Activated CD4-positive, CD25-positive, alpha-beta regulatory T cell treated with anti-CD3 and anti-CD28 coated beads, Interleukin-2, amount 50 U/mL, for 16 hours (primary cell): ENCODE data around the gene SAMD14.

ENCODE experiments used
- DNase-seq: peaks from one replicate; pipeline ENCODE4 v3.0.0-alpha.2; 2020; ENCODE audit warnings: low read depth, low spot score

SAMD14 gene

DNA sequence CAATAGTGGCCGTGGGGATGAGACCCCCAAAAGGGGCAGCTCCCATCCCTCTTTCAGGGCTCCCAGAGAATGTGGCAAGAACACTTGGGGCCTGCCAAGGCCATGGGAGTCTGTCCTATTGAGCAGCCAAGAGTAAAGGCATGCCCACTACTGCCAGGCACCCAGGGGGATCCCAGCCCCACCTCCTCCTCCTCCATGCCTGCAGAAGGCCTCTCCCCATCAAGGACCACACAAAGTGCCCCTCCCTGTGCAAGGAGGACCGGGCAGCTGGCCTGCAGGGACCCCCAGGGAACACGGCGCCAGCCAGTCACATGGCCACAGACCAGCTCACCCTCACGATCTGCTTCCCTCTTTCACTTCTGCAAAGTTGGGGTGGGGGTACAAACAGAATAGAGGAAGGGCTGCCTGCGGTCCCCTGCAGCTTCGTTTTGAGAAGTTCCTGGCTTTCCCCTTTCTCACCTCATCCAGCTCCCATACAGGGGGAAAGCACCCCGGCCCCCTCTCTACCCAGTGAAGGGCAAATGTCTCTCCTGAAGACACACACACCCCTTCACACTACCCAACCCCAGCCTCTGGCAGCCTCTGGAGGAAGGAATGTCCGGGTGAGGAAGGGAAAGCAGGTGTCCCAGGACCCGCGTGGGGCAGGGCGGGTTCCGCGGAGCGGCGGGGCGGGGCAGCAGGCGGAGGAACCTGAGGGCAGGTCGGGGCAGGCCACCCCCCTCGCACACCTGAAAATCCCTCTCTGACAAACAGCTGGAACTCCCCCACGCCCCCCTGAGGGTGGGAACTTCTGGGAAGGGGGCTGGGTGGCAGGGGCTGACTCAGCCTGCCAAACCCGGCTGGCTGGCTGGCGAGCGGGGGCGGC lies 18.5 kb upstream of the SAMD14 start:
- DNase-seq, result peak; percentile 55

- no peak for DNase-seq
Measured at GRCh38 chr17:50147841-50148225, 17.9 kb upstream of the SAMD14 start.

DNA sequence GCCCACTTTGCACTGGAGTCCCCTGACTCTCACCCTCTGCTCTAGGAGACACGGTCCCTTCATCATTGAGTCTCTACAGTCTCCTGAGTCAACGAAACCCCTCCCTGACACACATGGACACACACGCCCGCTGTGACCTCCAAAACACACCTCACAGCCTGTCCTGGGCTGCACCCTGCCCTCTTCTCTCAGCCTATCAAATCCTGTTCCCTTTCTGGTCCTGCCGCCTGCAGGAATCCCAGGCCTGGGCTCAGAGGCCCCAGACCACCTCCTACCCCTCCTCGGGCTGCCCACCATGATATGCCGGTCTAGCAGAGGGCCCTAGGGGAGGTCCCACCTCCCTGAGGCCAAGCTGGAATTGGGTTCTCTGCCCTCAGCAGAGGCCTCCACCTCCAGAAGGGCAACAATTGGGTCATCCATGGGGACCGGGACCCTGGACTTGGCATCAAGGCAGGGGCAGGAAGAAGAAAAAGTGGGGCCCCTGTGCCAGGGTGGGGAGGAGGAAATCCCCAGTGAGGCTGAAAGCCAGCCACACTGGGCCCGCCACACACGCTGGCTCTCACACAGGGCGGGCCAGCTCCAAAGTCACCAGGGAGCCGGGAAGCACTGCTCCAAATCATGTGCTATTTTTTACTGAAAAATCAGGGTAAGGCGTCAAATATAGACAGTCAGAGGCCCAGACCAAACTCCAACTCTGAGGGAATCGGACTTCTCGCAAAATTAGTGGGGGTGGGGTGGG lies 17.1 kb upstream of the SAMD14 start:
- no peak for DNase-seq

- DNase-seq, result no peak
Measured at GRCh38 chr17:50146230-50146926, 16.4 kb upstream of the SAMD14 start.

DNA sequence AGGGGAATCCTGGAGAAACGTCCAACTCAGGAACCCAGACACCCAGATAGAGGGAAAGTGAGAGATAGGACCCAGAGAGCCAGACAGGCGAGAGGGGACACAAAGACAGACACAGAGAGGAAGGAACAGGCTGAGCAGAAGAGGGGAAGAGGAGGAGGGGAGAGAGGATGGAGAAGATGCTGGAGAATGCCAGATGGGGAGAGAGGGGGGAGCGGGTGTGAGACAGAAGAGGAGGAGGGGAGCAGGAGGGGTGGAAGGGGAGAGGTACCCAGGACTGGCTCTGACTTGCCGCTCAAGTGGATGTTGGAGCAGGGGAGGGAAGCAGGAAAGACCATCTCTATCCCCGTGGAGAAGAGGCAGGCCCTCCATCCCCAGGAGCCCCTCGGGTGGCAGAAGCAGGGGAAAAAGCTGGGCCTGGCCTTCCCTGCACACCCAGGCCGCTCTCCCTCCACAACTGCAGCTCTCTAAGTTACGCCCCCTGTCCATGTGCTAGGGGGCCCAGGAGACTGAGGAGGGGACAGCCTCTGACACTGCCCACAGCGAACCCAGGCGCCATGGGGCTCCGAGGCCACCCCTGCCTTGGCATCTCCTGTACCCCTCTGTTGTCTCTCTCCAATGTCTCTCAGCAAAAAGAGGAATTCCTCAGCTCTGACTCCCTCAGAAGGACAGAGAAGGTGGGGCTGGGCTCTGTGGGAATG lies 15.7 kb upstream of the SAMD14 start:
- DNase-seq, result no peak

DNA sequence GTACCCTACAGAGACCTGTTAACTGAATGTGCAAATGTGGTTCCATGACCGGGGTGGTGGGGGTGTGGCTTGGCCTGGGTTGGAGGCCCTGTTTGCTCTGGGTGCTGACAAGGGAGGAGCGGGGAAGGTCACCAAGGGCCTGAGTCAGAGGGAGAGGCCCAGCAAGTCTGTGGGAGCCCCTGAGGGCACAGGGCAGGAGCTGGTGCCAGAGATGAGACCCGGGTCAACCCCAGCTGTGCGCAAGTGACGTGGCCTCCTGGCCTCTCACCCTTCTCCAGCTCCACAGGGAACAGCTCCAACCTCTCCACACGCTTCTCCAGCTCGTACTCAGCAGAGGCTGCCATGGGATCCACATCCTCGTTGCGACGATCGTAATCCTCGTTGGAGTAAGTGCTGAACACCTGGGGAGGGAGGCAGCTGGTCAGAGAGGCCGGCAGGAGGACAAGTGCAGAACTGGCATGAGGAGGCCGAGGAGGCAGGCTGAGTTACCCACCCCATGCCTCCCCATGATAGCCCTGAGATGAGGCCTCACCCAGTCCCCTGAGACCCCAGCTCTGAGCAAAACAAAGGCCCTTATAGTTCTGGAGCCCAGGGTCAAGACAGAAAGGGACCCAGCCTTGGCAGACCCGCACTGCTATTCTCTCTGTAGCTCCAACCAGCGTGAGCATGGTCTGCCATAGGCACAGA lies 15.0 kb upstream of the SAMD14 start:
- no peak for DNase-seq

DNA sequence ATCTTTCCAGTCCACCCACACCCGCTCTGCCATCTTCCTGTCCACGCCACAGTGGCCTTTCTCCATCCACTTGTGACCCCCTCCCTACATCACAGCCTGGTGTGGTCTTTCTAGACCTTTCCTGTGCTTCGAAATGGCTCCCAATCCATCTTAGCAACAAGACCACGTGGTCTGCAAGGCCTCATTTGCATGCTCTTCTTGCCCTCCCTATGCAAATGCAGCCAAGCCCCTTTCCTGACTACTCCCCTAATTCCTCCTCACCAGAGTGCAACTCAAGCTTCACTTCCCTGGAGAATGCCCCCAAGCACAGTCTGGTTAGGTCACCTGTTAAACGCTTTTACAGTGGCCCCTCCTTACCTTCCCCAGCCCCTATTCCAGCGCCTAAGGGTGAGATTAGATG lies 14.4 kb upstream of the SAMD14 start:
- DNase-seq, result no peak

DNA sequence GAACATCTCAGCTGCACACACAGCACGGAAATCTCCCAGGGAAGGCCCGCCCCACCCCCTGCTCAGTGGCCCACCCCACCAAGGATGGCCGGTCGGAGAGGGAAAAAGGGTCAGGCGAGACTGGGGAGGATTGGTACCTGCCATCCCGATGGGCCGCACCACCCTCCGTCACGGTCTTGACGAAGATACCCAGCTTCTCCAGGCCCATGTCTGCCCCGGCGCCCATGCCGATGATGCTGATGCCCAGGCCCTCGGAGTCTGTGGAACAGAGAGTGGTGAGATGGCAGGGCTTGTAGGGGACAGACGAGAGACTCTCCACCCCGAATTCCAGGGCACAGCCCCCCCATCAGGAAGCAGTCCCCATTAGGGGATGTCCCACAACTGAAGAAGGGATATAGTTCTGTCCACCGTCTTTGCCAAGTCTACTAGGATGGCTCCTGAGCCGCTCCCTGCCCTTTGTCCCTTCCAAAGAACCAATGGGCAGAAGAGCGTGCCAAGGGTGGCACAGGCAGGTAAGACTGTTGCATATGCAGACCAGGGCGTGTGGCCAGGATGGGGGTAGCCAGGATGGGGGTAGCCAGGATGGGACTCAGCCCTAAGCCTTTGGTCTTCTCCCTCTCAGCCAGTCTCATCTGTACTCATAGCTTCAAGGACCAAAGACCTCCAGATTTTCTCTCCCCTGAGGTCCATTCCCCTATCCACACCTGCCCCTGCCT lies 13.7 kb upstream of the SAMD14 start:
- DNase-seq, result no peak

GRCh38 chr17:50141745-50142110 lies 11.8 kb upstream of the SAMD14 start:
- no peak for DNase-seq

GRCh38 chr17:50141026-50141744 lies 11.2 kb upstream of the SAMD14 start:
- no peak for DNase-seq

- DNase-seq, result peak; percentile 64
Measured at GRCh38 chr17:50139950-50140885, 10.3 kb upstream of the SAMD14 start.

GRCh38 chr17:50139185-50139783 lies 9.3 kb upstream of the SAMD14 start:
- DNase-seq, result no peak

GRCh38 chr17:50137042-50137441 lies 7.1 kb upstream of the SAMD14 start:
- DNase-seq, result no peak

GRCh38 chr17:50136096-50136687 lies 6.2 kb upstream of the SAMD14 start:
- no peak for DNase-seq

DNA sequence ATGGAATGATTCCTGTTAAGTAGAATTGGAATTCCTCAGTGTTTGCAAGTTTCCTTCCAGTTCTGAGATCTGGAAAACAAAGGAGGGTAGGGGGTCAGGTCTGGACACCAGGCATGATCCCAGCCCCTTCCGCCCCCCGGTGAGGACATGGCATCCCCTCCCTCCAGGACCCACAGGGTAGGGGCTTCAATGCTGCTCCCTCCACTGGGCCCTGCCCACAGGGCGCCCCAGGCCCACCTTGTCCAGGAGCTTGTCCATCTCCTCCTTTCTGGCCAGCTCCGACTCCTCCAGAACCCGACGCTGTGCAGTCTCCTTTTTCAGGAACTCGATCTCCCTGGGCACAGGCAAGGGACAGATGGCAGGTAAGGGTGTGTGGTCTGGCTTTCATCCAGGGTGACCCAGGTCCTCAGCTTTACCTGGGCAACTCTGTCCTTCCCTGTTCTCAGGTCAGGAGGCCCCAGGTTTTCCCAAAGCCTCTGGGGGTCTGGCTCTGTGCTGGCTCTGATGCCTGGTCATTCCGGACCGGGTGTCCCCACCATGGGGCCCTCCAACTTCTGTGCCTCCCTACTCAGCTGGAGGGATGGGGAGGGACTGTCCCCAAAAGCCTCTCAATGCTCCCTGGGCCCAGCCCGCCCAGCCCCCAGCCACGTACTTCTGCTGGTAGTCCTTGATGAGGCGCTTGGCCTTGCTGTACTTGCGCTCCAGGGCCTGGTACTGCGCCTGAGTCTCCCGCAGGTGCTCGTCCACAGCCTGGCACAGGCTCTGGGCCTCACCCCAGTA lies 5.5 kb upstream of the SAMD14 start:
- no peak for DNase-seq

- no peak for DNase-seq
Measured at GRCh38 chr17:50134206-50135110, 4.5 kb upstream of the SAMD14 start.
